K562 (cell line): Measurements from ENCODE around the gene ASCC3. TPM values are rescaled to one million over a fixed set of nuclear protein-coding genes. Genes with fewer than 3 reads are reported as not detected.

Source experiments
- ATAC-seq: fragments of 200-7000 bp; cut with Tn5 transposase; 3 replicates; pipeline ENCODE4 v1.9.1; 2020; ENCODE audit warnings: moderate library complexity
- BruUV-seq: library from RNA; stranded (reverse); fragments of 400-500 nt; replicated peaks from 2 replicates; lab custom pipeline; 2021; lab: Mats Ljungman, UMichigan
- CTCF ChIA-PET: fragments of 300-600 bp; formaldehyde crosslinking; extraction: SDS; loops from one replicate; lab custom pipeline; 2021; ENCODE audit warnings: low intra/inter-chr PET ratio; lab: Yijun Ruan, JAX
- POLR2A ChIA-PET: fragments of 300-600, 350-650 bp; sonication (Branson Sonifier 250); formaldehyde crosslinking; extraction: SDS; loops from one replicate; lab custom pipeline; 2021; ENCODE audit warnings: antibody characterized with exemption, inconsistent platforms; lab: Yijun Ruan, JAX
- DNase-seq, 4 experiments: peaks; one replicate each; pipeline versions ENCODE4 v3.0.0 to v3.0.0-alpha.2; 2011 to 2018; ENCODE audit warnings: low spot score in 3 of 4, mixed read lengths in 3 of 4; ENCODE audit errors: extremely low read depth in 1 of 4
- FAIRE-seq: peaks from 2 replicates; lab custom pipeline; 2011; peaks lifted over from hg19 to GRCh38; lab: Jason Lieb, UNC
- H2AFZ ChIP-seq: 2 replicates; pipeline ENCODE4 v1.6.0; 2011; ENCODE audit warnings: low read depth, low read length, control low read depth, inconsistent platforms
- H3K27ac ChIP-seq: fragments of 200-600 bp; 3 replicates; pipeline ENCODE4 v1.8.0; 2011; ENCODE audit warnings: low read depth, mild to moderate bottlenecking, control low read depth, inconsistent platforms, low read length, moderate library complexity, mixed read lengths; ENCODE audit errors: extremely low read depth
- H3K27me3 ChIP-seq, 2 experiments: fragments of 300-600 bp in 1 of 2; 2 replicates in 1 of 2; 3 replicates in 1 of 2; pipeline versions ENCODE4 v1.6.0 to v1.8.0; 2011; ENCODE audit warnings: inconsistent platforms in 2 of 2, low read length in 2 of 2, mild to moderate bottlenecking in 1 of 2, mixed read lengths in 1 of 2, moderate library complexity in 1 of 2; ENCODE audit not compliant: control insufficient read depth in 2 of 2, insufficient read depth in 2 of 2
- H3K36me3 ChIP-seq: fragments of 300-600 bp; 3 replicates; pipeline ENCODE4 v1.8.0; 2011; ENCODE audit warnings: mild to moderate bottlenecking, low read length, inconsistent platforms; ENCODE audit not compliant: control insufficient read depth, insufficient read depth
- H3K4me1 ChIP-seq, 2 experiments: fragments of 200-600 bp in 1 of 2; replicated peaks in 1 of 2; 2 replicates in 1 of 2; 3 replicates in 1 of 2; pipeline versions ENCODE4 v1.5.1 to v1.8.0; 2011; ENCODE audit warnings: inconsistent platforms in 2 of 2, low read length in 2 of 2, mild to moderate bottlenecking in 1 of 2, mixed read lengths in 1 of 2, moderate library complexity in 1 of 2; ENCODE audit not compliant: control insufficient read depth in 2 of 2, insufficient read depth in 2 of 2
- H3K4me2 ChIP-seq: 2 replicates; pipeline ENCODE4 v1.6.1; 2011; ENCODE audit warnings: low read length, control low read depth, inconsistent platforms, mixed read lengths; ENCODE audit not compliant: insufficient read depth
- H3K4me3 ChIP-seq: fragments of 200-600 bp; sonication (generic), shearing (Covaris generic); 2 replicates; pipeline ENCODE4 v1.5.1; 2016; ENCODE audit warnings: control low read depth, inconsistent platforms
- H3K79me2 ChIP-seq: fragments of 200-600 bp; 3 replicates; pipeline ENCODE4 v1.8.0; 2011; ENCODE audit warnings: low read length, inconsistent platforms; ENCODE audit not compliant: control insufficient read depth, insufficient read depth
- H3K9ac ChIP-seq, 2 experiments: 2 replicates each; pipeline versions ENCODE4 v1.6.0 to v1.6.1; 2011; ENCODE audit warnings: low read depth in 2 of 2, low read length in 2 of 2, control low read depth in 1 of 2, inconsistent platforms in 1 of 2, mild to moderate bottlenecking in 1 of 2, mixed read lengths in 1 of 2; ENCODE audit not compliant: insufficient read depth in 1 of 2
- H3K9me1 ChIP-seq: one replicate; pipeline ENCODE4 v1.6.0; 2011; ENCODE audit warnings: inconsistent platforms, mild to moderate bottlenecking, low read length, moderate library complexity; ENCODE audit not compliant: control insufficient read depth, insufficient read depth
- H3K9me3 ChIP-seq: replicated peaks from 2 replicates; pipeline ENCODE4 v1.5.1; 2011; ENCODE audit warnings: low read depth, low read length, inconsistent platforms; ENCODE audit not compliant: control insufficient read depth, insufficient read depth
- H4K20me1 ChIP-seq: replicated peaks from 2 replicates; pipeline ENCODE4 v1.6.1; 2011; ENCODE audit warnings: low read length, inconsistent platforms, mixed read lengths; ENCODE audit not compliant: control insufficient read depth, insufficient read depth
- ZNF282 ChIP-seq: sonication (generic); formaldehyde crosslinking; IDR thresholded peaks from 2 replicates; pipeline ENCODE4 v1.8.1; 2023; ENCODE audit warnings: missing genetic modification reagents
- ZNF316 ChIP-seq: fragments of 450-650 bp; IDR thresholded peaks from 2 replicates; pipeline ENCODE4 v1.6.1; 2016
- WGBS: fragments of 100-300 bp; shearing (Covaris generic); methylation state at CpG from one replicate; pipeline ENCODE4 v1.1.6; 2016; ENCODE audit warnings: low coverage, mixed read lengths; ENCODE audit not compliant: insufficient coverage; ENCODE audit errors: missing lambda C conversion rate; 5-methylcytosine and 5-hydroxymethylcytosine counted together
- in situ Hi-C: fragments of 300-500 bp; cut with MboI; formaldehyde crosslinking; loops from 4 replicates; pipeline ENCODE4 v1.15.0; 2018; ENCODE audit warnings: inconsistent platforms, mixed read lengths
- intact Hi-C: fragments of 100-400 bp; cut with micrococcal nuclease; formaldehyde crosslinking; loops from 2 replicates; pipeline ENCODE4 v1.14.2; 2022
- polyA plus RNA-seq, 8 experiments: library from polyadenylated mRNA; depleted of rRNA in 4 of 8; stranded (reverse) in 5 of 8; unstranded in 3 of 8; fragments of >200 nt; fragmentation: Nextera tagmentation in 2 of 8; fragmentation: Illumina TruSeq in 1 of 8; extraction: Ambion mirVana in 2 of 8; extraction: Trizol in 1 of 8; gene quantifications; 2 replicates each; pipeline versions ENCODE4 v1.2.1 to v1.2.3, GENCODE V29; 2011 to 2014; ENCODE audit warnings: inconsistent platforms in 1 of 8, missing spikeins in 1 of 8
- total RNA-seq, 7 experiments: library from RNA; depleted of rRNA in 6 of 7; stranded (reverse); fragments of >200 nt in 6 of 7; fragmentation: Illumina TruSeq in 2 of 7; extraction: Trizol in 2 of 7; gene quantifications; 2 replicates each; pipeline versions ENCODE4 v1.2.1 to v1.2.3, GENCODE V29; 2011 to 2021; ENCODE audit warnings: low replicate concordance in 1 of 7
- TF ChIP-seq, protein P1 (sequence below): sonication (generic); formaldehyde crosslinking; IDR thresholded peaks from 2 replicates; pipeline ENCODE4 v1.8.0; 2022; ENCODE audit warnings: mild to moderate bottlenecking, missing genetic modification reagents, borderline replicate concordance

Gene ASCC3
- total and polyA plus RNA-seq, 9 of the 15 experiments (the other 6 are each of a cell fraction or from before 2014, with no cell fraction given), result 16.1 to 56.1 (median 33.9) TPM

DNA sequence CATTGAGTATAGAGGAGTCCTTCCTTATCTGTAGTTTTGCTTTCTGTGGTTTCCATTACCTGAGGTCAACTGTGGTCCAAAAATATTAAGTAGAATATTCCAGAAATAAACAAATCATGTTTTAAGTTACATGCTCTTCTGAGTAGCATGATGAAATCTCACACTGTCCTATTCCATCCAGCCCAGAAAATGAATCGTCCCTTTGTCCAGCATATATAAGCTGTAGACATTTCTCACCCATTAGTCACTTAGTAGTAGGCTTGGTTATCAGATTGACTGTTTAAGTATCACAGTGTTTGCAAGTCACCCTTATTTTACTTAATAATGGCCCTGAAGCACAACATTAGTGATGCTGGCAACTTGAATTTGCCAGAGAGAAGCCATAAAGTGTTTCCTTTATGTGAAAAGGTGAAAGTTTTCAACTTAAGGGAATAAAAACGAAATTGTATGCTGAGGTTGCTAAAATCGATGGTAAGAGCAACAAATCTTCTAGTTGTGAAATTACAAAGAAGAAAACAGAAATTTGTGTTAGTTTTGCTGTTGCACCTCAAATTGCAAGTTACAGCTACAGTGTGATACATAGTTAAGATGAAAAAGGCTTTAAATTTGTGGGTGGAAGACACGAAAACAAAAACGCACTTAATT lies 217.8 kb downstream of the ASCC3 start:
- ATAC-seq, result no peak
- Histone ChIP-seq H3K27ac (no peak overlapping the region), H3K36me3 (peaks cover 5% of the 10 kb centered on the region; the same call in 2 of the 3 replicates), H4K20me1 (no peaks in the 10 kb centered on the region), H3K79me2 (no peaks in the 10 kb centered on the region), H3K4me3 (no peak overlapping the region), H3K27me3 (no peaks in the 10 kb centered on the region), H3K9me3 (no peaks in the 10 kb centered on the region), H3K4me2 (no peak overlapping the region), H3K9ac (no peak overlapping the region), H2AFZ (no peak overlapping the region), H3K9me1 (no peaks in the 10 kb centered on the region), H3K4me1 (no peaks in the 10 kb centered on the region)
- FAIRE-seq, result no peak
- ChIA-PET POLR2A (no interaction called here), CTCF (interaction anchor here (1.0 to 1.6 kb wide), 2 partner anchors 546 to 557 kb away, joined by 3 to 8 read pairs; no protein-coding TSS in a partner anchor)
- intact Hi-C loops, result loop anchor here (5.0 kb wide), 3 partner anchors 181 to 796 kb away; no protein-coding TSS in a partner anchor
- in situ Hi-C loops, result loop anchor here (10.0 kb wide), 2 partner anchors 179 to 549 kb away; no protein-coding TSS in a partner anchor
- no TSS peak for BruUV-seq
- TF ChIP-seq ZNF282 (CRISPR knock-in tag) (no peak), ZNF316 (peak; percentile 28; the same call in 1 of the 2 replicates)
- TF ChIP-seq, protein P1, sequence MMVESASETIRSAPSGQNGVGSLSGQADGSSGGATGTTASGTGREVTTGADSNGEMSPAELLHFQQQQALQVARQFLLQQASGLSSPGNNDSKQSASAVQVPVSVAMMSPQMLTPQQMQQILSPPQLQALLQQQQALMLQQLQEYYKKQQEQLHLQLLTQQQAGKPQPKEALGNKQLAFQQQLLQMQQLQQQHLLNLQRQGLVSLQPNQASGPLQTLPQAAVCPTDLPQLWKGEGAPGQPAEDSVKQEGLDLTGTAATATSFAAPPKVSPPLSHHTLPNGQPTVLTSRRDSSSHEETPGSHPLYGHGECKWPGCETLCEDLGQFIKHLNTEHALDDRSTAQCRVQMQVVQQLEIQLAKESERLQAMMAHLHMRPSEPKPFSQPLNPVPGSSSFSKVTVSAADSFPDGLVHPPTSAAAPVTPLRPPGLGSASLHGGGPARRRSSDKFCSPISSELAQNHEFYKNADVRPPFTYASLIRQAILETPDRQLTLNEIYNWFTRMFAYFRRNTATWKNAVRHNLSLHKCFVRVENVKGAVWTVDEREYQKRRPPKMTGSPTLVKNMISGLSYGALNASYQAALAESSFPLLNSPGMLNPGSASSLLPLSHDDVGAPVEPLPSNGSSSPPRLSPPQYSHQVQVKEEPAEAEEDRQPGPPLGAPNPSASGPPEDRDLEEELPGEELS, result no peak
- DNase-seq, result no peak
- WGBS, result 57% methylated on average over 5 of the region's 5 CpGs
